ENCODE data around the gene HOXD12.
A peak's percentile ranks its signal among the peaks of the same experiment; 100 is the strongest.

GRCh38 chr2:176088048-176088936 is 11.3 kb upstream of the HOXD12 start:
- TF ChIP-seq SP1 (IDR thresholded peaks at IDR 0.05; ENCODE audit: low read depth) (no peak), EZH2 (IDR thresholded peaks at IDR 0.05) (no peak), POLR2A (IDR thresholded peaks at IDR 0.05; ENCODE audit: borderline replicate concordance, extremely low read depth, insufficient read depth, insufficient read length) (no peak), CTCF (IDR thresholded peaks at IDR 0.05 in 2 of 3, conservative IDR thresholded peaks at IDR 0.05 in 1 of 3; ENCODE audit: borderline replicate concordance in 1 of 3, insufficient read depth in 1 of 3, low read depth in 2 of 3, low read length in 2 of 3) (peak; percentile 44 to 67 (median 65); a peak in 5 of 6 replicates), ZFX (IDR thresholded peaks at IDR 0.05) (no peak), SRF (IDR thresholded peaks at IDR 0.05; ENCODE audit: low read depth) (no peak), RAD21 (IDR thresholded peaks at IDR 0.05; ENCODE audit: low read depth) (peak; percentile 64), REST (IDR thresholded peaks at IDR 0.05; ENCODE audit: low read depth) (no peak), POLR2AphosphoS5 (IDR thresholded peaks at IDR 0.05; ENCODE audit: low read depth, low read length) (no peak)

Measured in HCT116 (cell line).